Uterus (tissue), 4 donors: Measurements from ENCODE around the gene CCL7. TPM values are rescaled to one million over a fixed set of nuclear protein-coding genes. Genes with fewer than 3 reads are reported as not detected.

ENCODE experiments used
- DNase-seq, 2 donors: peaks; one replicate each; pipeline ENCODE4 v3.0.0-alpha.2; 2019 to 2020
- H3K27ac ChIP-seq, 2 donors: fragments of 200-600 bp; sonication (generic); 1 replicate in 1 of 2; 2 replicates in 1 of 2; pipeline ENCODE4 v1.5.1; 2016 to 2018
- H3K27me3 ChIP-seq, 2 donors: fragments of 200-600 bp; sonication (generic); one replicate each; pipeline ENCODE4 v1.5.1; 2018 to 2019; ENCODE audit warnings: control low read depth in 1 of 2
- H3K36me3 ChIP-seq, 2 donors: fragments of 200-600 bp; sonication (generic); one replicate each; pipeline ENCODE4 v1.5.1; 2019; ENCODE audit warnings: control low read depth in 1 of 2
- H3K4me1 ChIP-seq, 2 donors: fragments of 200-600 bp; sonication (generic); one replicate each; pipeline ENCODE4 v1.5.1; 2018 to 2019; ENCODE audit warnings: control low read depth in 1 of 2
- H3K4me3 ChIP-seq, 2 donors: fragments of 200-600 bp; sonication (generic); 1 replicate in 1 of 2; 2 replicates in 1 of 2; pipeline ENCODE4 v1.5.1; 2018 to 2019; ENCODE audit warnings: mild to moderate bottlenecking in 1 of 2
- H3K9me3 ChIP-seq, 2 donors: fragments of 200-600 bp; sonication (generic); one replicate each; pipeline ENCODE4 v1.5.1; 2019; ENCODE audit warnings: control low read depth in 1 of 2
- POLR2A ChIP-seq, 2 donors: fragments of 450-650 bp; IDR thresholded peaks; one replicate each; pipeline ENCODE4 v1.6.1; 2016; ENCODE audit warnings: antibody characterized with exemption in 2 of 2, mild to moderate bottlenecking in 1 of 2, moderate library complexity in 1 of 2
- intact Hi-C: fragments of 100-400 bp; cut with DNase I; formaldehyde crosslinking; loops from one replicate; pipeline ENCODE4 v1.15.1; 2023; ENCODE audit warnings: low total_unique reads
- total RNA-seq, 4 donors: library from RNA; depleted of rRNA in 3 of 4; stranded (reverse); fragments of >200 nt in 3 of 4; gene quantifications; one replicate each; pipeline versions ENCODE4 v1.1.0 to v1.2.4, GENCODE V29; 2014 to 2023
- TF ChIP-seq, protein P1 (sequence below), 4 experiments: fragments of 200-600 bp in 2 of 4; fragments of 450-650 bp in 2 of 4; sonication (generic) in 2 of 4; IDR thresholded peaks; one replicate each; pipeline ENCODE4 v1.5.1; 2016 to 2019; ENCODE audit warnings: antibody characterized with exemption in 4 of 4, mild to moderate bottlenecking in 2 of 4, moderate library complexity in 1 of 4
- donor health status: DM: yes; HTN: yes; CAD: no.

CCL7 gene
- total RNA-seq, 4 donors from 2014 or later, result not detected

DNA sequence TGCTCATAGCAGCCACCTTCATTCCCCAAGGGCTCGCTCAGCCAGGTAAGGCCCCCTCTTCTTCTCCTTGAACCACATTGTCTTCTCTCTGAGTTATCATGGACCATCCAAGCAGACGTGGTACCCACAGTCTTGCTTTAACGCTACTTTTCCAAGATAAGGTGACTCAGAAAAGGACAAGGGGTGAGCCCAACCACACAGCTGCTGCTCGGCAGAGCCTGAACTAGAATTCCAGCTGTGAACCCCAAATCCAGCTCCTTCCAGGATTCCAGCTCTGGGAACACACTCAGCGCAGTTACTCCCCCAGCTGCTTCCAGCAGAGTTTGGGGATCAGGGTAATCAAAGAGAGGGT, 14.7 kb upstream of the CCL7 start:
- Histone ChIP-seq H3K36me3 (no peaks in the 10 kb centered on the region), H3K27me3 (no peaks in the 10 kb centered on the region), H3K27ac (peak overlapping the region; percentile 80 to 88), H3K4me1 (peaks cover 18 to 35% of the 10 kb centered on the region in 2 donors), H3K9me3 (no peaks in the 10 kb centered on the region), H3K4me3 (peak overlapping the region; percentile 18 to 28)
- no peak for TF ChIP-seq POLR2A (IDR thresholded peaks at IDR 0.05)
- TF ChIP-seq, protein P1, sequence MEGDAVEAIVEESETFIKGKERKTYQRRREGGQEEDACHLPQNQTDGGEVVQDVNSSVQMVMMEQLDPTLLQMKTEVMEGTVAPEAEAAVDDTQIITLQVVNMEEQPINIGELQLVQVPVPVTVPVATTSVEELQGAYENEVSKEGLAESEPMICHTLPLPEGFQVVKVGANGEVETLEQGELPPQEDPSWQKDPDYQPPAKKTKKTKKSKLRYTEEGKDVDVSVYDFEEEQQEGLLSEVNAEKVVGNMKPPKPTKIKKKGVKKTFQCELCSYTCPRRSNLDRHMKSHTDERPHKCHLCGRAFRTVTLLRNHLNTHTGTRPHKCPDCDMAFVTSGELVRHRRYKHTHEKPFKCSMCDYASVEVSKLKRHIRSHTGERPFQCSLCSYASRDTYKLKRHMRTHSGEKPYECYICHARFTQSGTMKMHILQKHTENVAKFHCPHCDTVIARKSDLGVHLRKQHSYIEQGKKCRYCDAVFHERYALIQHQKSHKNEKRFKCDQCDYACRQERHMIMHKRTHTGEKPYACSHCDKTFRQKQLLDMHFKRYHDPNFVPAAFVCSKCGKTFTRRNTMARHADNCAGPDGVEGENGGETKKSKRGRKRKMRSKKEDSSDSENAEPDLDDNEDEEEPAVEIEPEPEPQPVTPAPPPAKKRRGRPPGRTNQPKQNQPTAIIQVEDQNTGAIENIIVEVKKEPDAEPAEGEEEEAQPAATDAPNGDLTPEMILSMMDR (IDR thresholded peaks at IDR 0.05), result no peak
- intact Hi-C loops, result no loop called here
- no peak for DNase-seq

DNA sequence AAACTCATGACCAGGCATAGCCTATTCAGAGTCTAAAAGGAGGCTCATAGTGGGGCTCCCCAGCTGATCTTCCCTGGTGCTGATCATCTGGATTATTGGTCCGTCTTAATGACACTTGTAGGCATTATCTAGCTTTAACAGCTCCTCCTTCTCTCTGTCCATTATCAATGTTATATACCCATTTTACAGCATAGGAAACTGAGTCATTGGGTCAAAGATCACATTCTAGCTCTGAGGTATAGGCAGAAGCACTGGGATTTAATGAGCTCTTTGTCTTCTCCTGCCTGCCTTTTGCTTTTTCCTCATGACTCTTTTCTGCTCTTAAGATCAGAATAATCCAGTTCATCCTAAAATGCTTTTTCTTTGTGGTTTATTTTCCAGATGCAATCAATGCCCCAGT, 14.2 kb upstream of the CCL7 start:
- no peak for DNase-seq
- peaks cover 18 to 35% of the 10 kb centered on the region in 2 donors for H3K4me1 ChIP-seq
- intact Hi-C loops, result no loop called here
- no peaks in the 10 kb centered on the region for H3K27me3 ChIP-seq
- no peaks in the 10 kb centered on the region for H3K9me3 ChIP-seq
- H3K27ac ChIP-seq, result peak overlapping the region; percentile 80 to 88
- H3K4me3 ChIP-seq, result peak overlapping the region in 1 of 2 donors; percentile 28
- H3K36me3 ChIP-seq, result no peaks in the 10 kb centered on the region
- TF ChIP-seq POLR2A (IDR thresholded peaks at IDR 0.05), result no peak
- TF ChIP-seq, protein P1 (IDR thresholded peaks at IDR 0.05), result no peak

DNA sequence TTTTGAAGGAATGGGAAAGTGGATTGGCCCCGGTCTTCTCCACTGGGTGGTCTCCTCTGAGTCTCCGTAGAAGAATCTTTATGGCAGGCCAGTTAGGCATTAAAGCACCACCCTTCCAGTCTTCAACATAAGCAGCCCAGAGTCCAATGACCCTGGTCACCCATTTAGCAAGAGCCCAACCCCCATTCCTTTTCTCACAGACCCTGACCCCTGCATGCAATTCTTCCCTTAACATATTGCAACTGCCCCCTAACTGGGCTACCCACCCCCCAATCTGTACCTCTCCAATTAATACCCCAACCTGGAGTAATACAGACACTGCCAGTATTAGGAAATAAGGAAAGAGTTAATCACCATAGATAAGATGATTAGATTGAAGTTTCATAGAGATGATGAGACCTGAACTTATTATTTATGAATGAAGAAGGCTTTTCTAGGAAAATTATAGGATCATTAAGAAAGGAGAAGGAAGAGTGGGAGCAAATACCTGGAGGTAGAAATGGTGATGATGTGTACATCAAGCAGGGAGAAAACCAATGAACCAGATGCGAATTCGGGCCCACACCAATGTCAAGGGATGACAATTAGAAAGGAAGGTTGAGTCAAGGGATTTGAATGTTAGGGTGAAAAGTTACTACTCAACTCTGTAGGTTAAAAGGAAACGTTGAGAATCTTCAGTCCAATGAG, 12.6 kb upstream of the CCL7 start:
- Histone ChIP-seq H3K27me3 (no peaks in the 10 kb centered on the region), H3K27ac (no peak overlapping the region), H3K4me1 (peaks cover 7 to 26% of the 10 kb centered on the region in 2 donors), H3K4me3 (no peak overlapping the region), H3K36me3 (no peaks in the 10 kb centered on the region), H3K9me3 (no peaks in the 10 kb centered on the region)
- intact Hi-C loops, result no loop called here
- DNase-seq, result no peak
- TF ChIP-seq, protein P1 (IDR thresholded peaks at IDR 0.05), result no peak
- TF ChIP-seq POLR2A (IDR thresholded peaks at IDR 0.05), result no peak

DNA sequence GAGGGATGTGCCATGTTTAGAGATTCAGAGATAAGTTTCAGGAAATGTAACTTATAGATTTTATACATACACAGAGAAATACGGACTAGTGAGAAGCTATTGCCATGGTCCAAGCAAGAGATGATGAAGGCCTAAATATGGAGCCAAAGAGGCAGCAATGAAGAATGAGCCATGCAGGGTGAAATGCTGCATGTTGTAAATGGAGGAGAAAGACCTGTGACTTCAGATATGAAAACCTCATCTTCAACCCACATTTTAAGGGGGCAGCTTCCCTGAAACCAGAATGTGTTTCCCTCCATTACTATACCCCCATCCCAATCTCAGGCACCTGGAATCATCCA, 12.1 kb upstream of the CCL7 start:
- intact Hi-C loops, result no loop called here
- Histone ChIP-seq H3K4me3 (no peak overlapping the region), H3K36me3 (no peaks in the 10 kb centered on the region), H3K27ac (no peak overlapping the region), H3K27me3 (no peaks in the 10 kb centered on the region), H3K4me1 (peaks cover 3 to 20% of the 10 kb centered on the region in 2 donors), H3K9me3 (no peaks in the 10 kb centered on the region)
- TF ChIP-seq, protein P1 (IDR thresholded peaks at IDR 0.05), result no peak
- TF ChIP-seq POLR2A (IDR thresholded peaks at IDR 0.05), result no peak
- DNase-seq, result no peak

DNA sequence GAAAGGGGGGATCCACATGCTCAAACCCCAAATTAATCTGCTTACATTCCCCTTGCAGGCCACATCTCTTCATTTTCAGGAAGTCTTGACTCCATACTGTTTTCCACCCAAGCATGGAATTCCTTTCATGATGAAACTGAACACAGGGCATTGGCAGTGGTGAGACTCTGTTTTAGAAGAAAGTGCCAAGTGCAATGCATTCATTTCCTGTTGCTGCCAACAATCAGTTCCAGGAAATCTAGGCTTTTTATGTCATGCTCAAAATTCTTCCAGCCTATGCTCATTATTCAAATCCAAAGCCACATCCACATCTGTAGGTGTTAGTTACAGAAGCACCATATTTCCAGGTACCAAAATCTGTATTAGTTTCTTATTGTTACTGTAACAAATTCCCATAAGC, 10.9 kb upstream of the CCL7 start:
- no peaks in the 10 kb centered on the region for H3K36me3 ChIP-seq
- no peak for DNase-seq
- H3K27me3 ChIP-seq, result no peaks in the 10 kb centered on the region
- intact Hi-C loops, result no loop called here
- no peak overlapping the region for H3K4me3 ChIP-seq
- TF ChIP-seq, protein P1 (IDR thresholded peaks at IDR 0.05), result no peak
- TF ChIP-seq POLR2A (IDR thresholded peaks at IDR 0.05), result no peak
- no peak overlapping the region for H3K27ac ChIP-seq
- H3K9me3 ChIP-seq, result no peaks in the 10 kb centered on the region
- H3K4me1 ChIP-seq, result peaks cover 0 to 9% of the 10 kb centered on the region in 2 donors
